Fibroblast of mammary gland (primary cell): ENCODE results near the gene PTPN3.
"Not testable (repeated sequence)": the region's sequence is repeated elsewhere in the genome, so short reads cannot be mapped to it uniquely, and the experiment has no call there.

Experiments
- DNase-seq: peaks from one replicate; pipeline ENCODE4 v3.0.0-alpha.2; 2010; ENCODE audit warnings: low read depth
- H3K4me3 ChIP-seq: 2 replicates; pipeline ENCODE4 v1.5.1; 2011; ENCODE audit warnings: low read depth, mild to moderate bottlenecking, low read length, moderate library complexity; ENCODE audit not compliant: control insufficient read depth
- TF ChIP-seq, protein P1 (sequence below): conservative IDR thresholded peaks from 2 replicates; pipeline ENCODE4 v1.5.1; 2011; ENCODE audit warnings: low read depth, low read length, inconsistent platforms; ENCODE audit not compliant: control insufficient read depth, insufficient read depth

PTPN3 gene, protein sequence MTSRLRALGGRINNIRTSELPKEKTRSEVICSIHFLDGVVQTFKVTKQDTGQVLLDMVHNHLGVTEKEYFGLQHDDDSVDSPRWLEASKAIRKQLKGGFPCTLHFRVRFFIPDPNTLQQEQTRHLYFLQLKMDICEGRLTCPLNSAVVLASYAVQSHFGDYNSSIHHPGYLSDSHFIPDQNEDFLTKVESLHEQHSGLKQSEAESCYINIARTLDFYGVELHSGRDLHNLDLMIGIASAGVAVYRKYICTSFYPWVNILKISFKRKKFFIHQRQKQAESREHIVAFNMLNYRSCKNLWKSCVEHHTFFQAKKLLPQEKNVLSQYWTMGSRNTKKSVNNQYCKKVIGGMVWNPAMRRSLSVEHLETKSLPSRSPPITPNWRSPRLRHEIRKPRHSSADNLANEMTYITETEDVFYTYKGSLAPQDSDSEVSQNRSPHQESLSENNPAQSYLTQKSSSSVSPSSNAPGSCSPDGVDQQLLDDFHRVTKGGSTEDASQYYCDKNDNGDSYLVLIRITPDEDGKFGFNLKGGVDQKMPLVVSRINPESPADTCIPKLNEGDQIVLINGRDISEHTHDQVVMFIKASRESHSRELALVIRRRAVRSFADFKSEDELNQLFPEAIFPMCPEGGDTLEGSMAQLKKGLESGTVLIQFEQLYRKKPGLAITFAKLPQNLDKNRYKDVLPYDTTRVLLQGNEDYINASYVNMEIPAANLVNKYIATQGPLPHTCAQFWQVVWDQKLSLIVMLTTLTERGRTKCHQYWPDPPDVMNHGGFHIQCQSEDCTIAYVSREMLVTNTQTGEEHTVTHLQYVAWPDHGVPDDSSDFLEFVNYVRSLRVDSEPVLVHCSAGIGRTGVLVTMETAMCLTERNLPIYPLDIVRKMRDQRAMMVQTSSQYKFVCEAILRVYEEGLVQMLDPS

DNA sequence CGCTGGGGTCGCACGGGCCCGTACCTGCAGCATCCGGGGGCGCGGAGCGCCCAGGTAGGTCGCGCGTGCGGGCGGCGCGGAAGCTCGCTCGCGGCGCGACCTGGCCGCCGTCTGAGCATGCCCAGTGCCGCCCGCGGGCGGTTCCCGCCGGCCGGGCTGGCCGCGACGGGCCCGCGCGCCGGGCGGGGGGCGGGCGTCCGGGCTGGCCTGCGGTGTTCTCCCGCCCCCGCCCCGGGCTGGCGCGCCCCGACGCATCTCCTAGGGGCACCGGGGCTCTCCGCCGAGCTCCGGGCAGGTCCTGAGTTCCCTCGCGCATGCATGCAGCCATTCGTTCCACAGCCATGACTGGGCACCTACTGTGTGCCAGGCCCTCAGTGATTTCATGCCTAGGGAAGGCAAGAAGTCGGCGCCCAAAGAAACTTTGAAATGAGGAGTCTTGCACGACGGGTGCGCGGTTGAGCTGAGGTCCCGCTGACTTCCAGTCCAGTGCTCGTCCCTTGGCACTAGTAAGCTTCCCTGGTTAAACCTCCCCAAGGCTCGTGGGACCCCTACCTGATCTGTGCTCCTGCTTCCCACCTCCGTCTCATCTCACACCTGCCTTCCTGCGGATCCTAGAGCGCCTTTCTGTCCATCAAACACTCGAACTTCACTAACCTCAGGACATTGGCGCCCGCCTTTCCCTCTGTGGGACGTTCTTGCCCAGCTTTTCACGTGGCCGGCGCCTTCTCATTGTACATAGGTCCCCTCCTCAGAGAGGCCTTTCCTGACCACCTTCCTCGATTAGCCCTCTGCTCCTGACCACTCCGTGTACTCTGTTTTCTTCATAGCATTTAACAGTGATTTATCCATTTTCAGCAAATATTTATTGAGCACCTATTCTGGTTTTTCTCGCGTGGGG is at the start of gene PTPN3:
Gene PTPN3 (minus strand): TSS at position 113 of the 898 bp plus-strand sequence. CDS start 34,873 bp downstream, outside the sequence.
- DNase-seq, result no peak
- TF ChIP-seq, protein P1, sequence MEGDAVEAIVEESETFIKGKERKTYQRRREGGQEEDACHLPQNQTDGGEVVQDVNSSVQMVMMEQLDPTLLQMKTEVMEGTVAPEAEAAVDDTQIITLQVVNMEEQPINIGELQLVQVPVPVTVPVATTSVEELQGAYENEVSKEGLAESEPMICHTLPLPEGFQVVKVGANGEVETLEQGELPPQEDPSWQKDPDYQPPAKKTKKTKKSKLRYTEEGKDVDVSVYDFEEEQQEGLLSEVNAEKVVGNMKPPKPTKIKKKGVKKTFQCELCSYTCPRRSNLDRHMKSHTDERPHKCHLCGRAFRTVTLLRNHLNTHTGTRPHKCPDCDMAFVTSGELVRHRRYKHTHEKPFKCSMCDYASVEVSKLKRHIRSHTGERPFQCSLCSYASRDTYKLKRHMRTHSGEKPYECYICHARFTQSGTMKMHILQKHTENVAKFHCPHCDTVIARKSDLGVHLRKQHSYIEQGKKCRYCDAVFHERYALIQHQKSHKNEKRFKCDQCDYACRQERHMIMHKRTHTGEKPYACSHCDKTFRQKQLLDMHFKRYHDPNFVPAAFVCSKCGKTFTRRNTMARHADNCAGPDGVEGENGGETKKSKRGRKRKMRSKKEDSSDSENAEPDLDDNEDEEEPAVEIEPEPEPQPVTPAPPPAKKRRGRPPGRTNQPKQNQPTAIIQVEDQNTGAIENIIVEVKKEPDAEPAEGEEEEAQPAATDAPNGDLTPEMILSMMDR, result no peak

DNA sequence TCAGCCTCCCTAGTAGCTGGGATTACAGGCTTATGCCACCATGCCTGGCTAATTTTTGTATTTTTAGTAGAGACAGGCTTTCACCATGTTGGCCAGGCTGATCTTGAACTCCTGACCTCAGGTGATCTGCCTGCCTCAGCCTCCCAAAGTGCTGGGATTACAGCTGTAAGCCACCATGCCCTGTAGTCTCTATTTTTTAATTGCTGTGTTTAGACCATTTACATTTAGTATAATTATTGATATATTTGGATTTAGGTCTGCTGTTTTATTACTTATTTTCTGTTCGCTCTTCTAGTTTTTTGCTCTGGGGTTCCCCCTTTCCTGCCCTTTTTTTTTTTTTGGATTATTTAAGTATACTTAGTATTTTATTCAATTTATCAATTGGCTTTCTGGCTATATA is 46.8 kb upstream of the PTPN3 start:
- DNase-seq, H3K4me3 ChIP-seq: not testable (repeated sequence)

More for the DNA sequence above, at the start of gene PTPN3:
- peak within 1 kb of the TSS; percentile 49 for H3K4me3 ChIP-seq

DNA sequence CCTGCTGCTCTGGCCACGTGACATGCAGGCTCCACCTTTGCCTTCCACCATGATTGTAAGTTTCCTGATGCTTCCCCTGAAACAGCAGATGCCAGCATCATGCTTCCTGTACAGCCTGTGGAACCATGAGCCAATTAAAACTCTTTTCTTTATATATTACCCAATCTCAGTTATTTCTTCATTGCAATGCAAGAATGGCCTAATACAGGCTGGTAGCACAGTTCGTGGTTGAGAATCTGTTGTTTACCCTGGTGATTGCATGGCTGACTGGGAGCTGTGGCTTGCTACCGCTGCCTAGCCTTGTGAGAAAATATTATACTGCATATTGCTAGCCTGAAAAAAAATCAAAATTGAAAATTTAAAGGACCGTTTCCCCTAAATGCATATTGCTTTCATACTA is 44.8 kb upstream of the PTPN3 start:
- TF ChIP-seq, protein P1, result no peak
- H3K4me3 ChIP-seq, result no peak overlapping the region
- DNase-seq, result peak; percentile 13

DNA sequence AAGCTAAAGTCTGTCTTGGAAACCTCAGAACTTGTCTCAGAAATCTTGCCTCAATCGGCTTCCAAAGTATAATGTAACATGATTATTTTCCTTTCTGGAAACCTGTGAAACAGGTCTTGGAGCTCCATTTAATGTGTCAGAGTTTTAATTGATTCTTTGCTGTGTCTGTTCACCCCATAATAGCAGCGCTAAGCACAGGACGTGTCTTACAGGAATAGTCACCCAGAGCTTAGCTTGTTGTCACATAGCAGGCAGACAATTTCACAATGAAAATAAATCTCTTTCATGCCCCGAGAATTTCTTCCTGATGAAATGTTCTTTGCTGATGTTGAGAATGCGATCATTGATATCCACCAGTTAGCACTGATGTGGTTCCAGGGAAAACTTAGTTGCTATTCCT is 40.2 kb upstream of the PTPN3 start:
- TF ChIP-seq, protein P1, result no peak
- no peak for DNase-seq
- no peak overlapping the region for H3K4me3 ChIP-seq

DNA sequence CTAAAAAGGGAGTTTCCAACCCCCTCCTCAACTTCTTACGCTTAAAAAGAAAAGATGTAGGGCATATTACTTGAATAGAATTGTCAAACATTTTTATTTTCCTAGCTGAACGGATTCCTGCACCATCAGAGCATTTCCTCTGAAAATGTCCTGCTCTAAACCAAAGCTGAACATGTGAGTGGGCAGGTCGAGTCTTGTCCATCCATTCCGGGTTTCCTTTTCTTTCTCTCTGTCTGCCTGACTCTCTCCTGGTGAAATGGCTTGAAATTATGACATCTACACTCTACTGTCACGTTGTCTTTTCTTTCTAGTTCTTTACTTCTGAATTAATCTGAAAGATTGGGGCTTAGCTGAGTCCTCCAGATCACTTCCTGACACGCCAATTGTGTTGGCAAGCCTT is 39.2 kb upstream of the PTPN3 start:
- no peak for DNase-seq
- no peak overlapping the region for H3K4me3 ChIP-seq

DNA sequence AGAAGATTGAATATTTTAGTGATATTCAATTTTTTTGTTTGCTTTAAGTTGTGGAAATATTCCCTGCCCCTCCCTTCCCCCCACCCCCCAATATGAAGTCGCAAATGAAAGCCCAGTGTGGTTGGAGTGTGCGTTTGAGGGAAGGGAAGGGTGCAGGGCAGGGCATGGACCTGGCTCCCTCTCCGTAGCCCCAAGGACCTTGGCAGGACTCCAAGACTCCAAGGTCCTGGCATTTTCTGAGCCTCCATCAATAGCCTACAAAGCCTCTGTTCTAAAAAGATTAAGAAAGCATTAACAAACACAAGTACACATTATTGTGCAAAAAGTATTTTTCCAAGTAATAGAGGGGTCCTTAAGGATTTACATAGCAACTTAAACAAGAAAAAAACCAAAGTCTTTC is 38.8 kb upstream of the PTPN3 start:
- TF ChIP-seq, protein P1, result no peak
- no peak for DNase-seq
- no peak overlapping the region for H3K4me3 ChIP-seq

More for the DNA sequence above, 39.2 kb upstream of the PTPN3 start:
- TF ChIP-seq, protein P1, result no peak
